ENCODE measurements around the gene TEK.
"Not testable (repeated sequence)": the region's sequence is repeated elsewhere in the genome, so short reads cannot be mapped to it uniquely, and the experiment has no call there.

Gene TEK

GRCh38 chr9:27108981-27109541 is at the start of gene TEK:
TSS of gene TEK (plus strand) at chr9:27109225. CDS start at chr9:27109591, 366 bp downstream.
- no peak for DNase-seq (ENCODE audit: insufficient read length, low spot score)
- no peak for TF ChIP-seq POLR2A (IDR thresholded peaks at IDR 0.05; ENCODE audit: low read depth, low read length)
- FAIRE-seq = peak; percentile 65

- TF ChIP-seq POLR2A (IDR thresholded peaks at IDR 0.05; ENCODE audit: low read depth, low read length) = no peak
- DNase-seq (ENCODE audit: insufficient read length, low spot score) = no peak
- no peak for FAIRE-seq
These were observed 49.6 kb upstream of the TEK start for GRCh38 chr9:27059412-27059811.

- DNase-seq (ENCODE audit: insufficient read length, low spot score) (no peak), FAIRE-seq (no peak)
- no peak for TF ChIP-seq POLR2A (IDR thresholded peaks at IDR 0.05; ENCODE audit: low read depth, low read length)
These were observed 49.1 kb upstream of the TEK start for GRCh38 chr9:27059907-27060306.

- no peak for TF ChIP-seq POLR2A (IDR thresholded peaks at IDR 0.05; ENCODE audit: low read depth, low read length)
- FAIRE-seq = no peak
These were observed 43.7 kb upstream of the TEK start for GRCh38 chr9:27065288-27065687.

GRCh38 chr9:27073841-27074728 is 34.9 kb upstream of the TEK start:
- FAIRE-seq (no peak), DNase-seq (ENCODE audit: insufficient read length, low spot score) (no peak)
- TF ChIP-seq POLR2A (IDR thresholded peaks at IDR 0.05; ENCODE audit: low read depth, low read length) = no peak

More at GRCh38 chr9:27065288-27065687, 43.7 kb upstream of the TEK start:
- DNase-seq (ENCODE audit: insufficient read length, low spot score) = no peak

- DNase-seq (ENCODE audit: insufficient read length, low spot score) (no peak), FAIRE-seq (no peak)
These were observed 30.3 kb upstream of the TEK start for GRCh38 chr9:27078685-27079084.

GRCh38 chr9:27085456-27085855 is 23.6 kb upstream of the TEK start:
- FAIRE-seq = no peak
- no peak for DNase-seq (ENCODE audit: insufficient read length, low spot score)
- no peak for TF ChIP-seq POLR2A (IDR thresholded peaks at IDR 0.05; ENCODE audit: low read depth, low read length)

More at GRCh38 chr9:27078685-27079084, 30.3 kb upstream of the TEK start:
- TF ChIP-seq POLR2A (IDR thresholded peaks at IDR 0.05; ENCODE audit: low read depth, low read length) = no peak

- TF ChIP-seq POLR2A (IDR thresholded peaks at IDR 0.05; ENCODE audit: low read depth, low read length) = no peak
- DNase-seq (ENCODE audit: insufficient read length, low spot score) (no peak), FAIRE-seq (peak; percentile 65)
These were observed 22.0 kb upstream of the TEK start for GRCh38 chr9:27086818-27087680.

GRCh38 chr9:27088981-27089380 is 20.0 kb upstream of the TEK start:
- FAIRE-seq = no peak
- DNase-seq (ENCODE audit: insufficient read length, low spot score) = no peak
- no peak for TF ChIP-seq POLR2A (IDR thresholded peaks at IDR 0.05; ENCODE audit: low read depth, low read length)

- DNase-seq (ENCODE audit: insufficient read length, low spot score) (no peak), FAIRE-seq (no peak)
- TF ChIP-seq POLR2A (IDR thresholded peaks at IDR 0.05; ENCODE audit: low read depth, low read length) = no peak
These were observed 19.3 kb upstream of the TEK start for GRCh38 chr9:27089706-27090105.

- no peak for DNase-seq (ENCODE audit: insufficient read length, low spot score)
- no peak for FAIRE-seq
- no peak for TF ChIP-seq POLR2A (IDR thresholded peaks at IDR 0.05; ENCODE audit: low read depth, low read length)
These were observed 18.8 kb upstream of the TEK start for GRCh38 chr9:27090231-27090630.

GRCh38 chr9:27090711-27091110 is 18.3 kb upstream of the TEK start:
- DNase-seq (ENCODE audit: insufficient read length, low spot score) (no peak), FAIRE-seq (no peak)
- no peak for TF ChIP-seq POLR2A (IDR thresholded peaks at IDR 0.05; ENCODE audit: low read depth, low read length)

- FAIRE-seq; DNase-seq (ENCODE audit: insufficient read length, low spot score): not testable (repeated sequence)
These were observed 16.5 kb upstream of the TEK start for GRCh38 chr9:27092496-27092895.

- not testable (repeated sequence) for DNase-seq (ENCODE audit: insufficient read length, low spot score)
These were observed 15.5 kb upstream of the TEK start for GRCh38 chr9:27093384-27094067.

More at GRCh38 chr9:27093384-27094067, 15.5 kb upstream of the TEK start:
- FAIRE-seq = not testable (repeated sequence)
